ENCODE data around the gene CBL.
A peak's percentile ranks its signal among the peaks of the same experiment; 100 is the strongest.
"Not testable (repeated sequence)": the region's sequence is repeated elsewhere in the genome, so short reads cannot be mapped to it uniquely, and the experiment has no call there.

The CBL gene

GRCh38 chr11:119205574-119206510 is at the start of gene CBL:
Gene CBL, plus strand, starts transcription at chr11:119206339. Its CDS starts 79 bp downstream, at chr11:119206418.
- peak; percentile 96 to 99 (median 97) for DNase-seq

- DNase-seq = no peak
Measured at GRCh38 chr11:119156496-119156895, 49.6 kb upstream of the CBL start.

- DNase-seq = no peak
Measured at GRCh38 chr11:119157063-119157462, 49.1 kb upstream of the CBL start.

- DNase-seq = no peak
Measured at GRCh38 chr11:119158467-119158866, 47.7 kb upstream of the CBL start.

GRCh38 chr11:119160151-119160550 is 46.0 kb upstream of the CBL start:
- no peak for DNase-seq

- DNase-seq = no peak
Measured at GRCh38 chr11:119161871-119162270, 44.3 kb upstream of the CBL start.

- DNase-seq = no peak
Measured at GRCh38 chr11:119166368-119167076, 39.6 kb upstream of the CBL start.

- DNase-seq = not testable (repeated sequence)
Measured at GRCh38 chr11:119167077-119167458, 39.1 kb upstream of the CBL start.

- DNase-seq = no peak
Measured at GRCh38 chr11:119167933-119168332, 38.2 kb upstream of the CBL start.

GRCh38 chr11:119168471-119169281 is 37.5 kb upstream of the CBL start, which contains the start of gene NLRX1:
Gene NLRX1, plus strand, starts transcription at chr11:119168725. Its CDS starts 2,679 bp downstream, at chr11:119171404.
- DNase-seq = peak; percentile 42 to 72 (median 65)

- no peak for DNase-seq
Measured at GRCh38 chr11:119169282-119169719, 36.8 kb upstream of the CBL start.

- no peak for DNase-seq
Measured at GRCh38 chr11:119172513-119172912, 33.6 kb upstream of the CBL start.

GRCh38 chr11:119173453-119173852 is 32.7 kb upstream of the CBL start:
- DNase-seq = no peak

- DNase-seq = no peak
Measured at GRCh38 chr11:119175493-119176077, 30.6 kb upstream of the CBL start.

- no peak for DNase-seq
Measured at GRCh38 chr11:119178166-119178680, 27.9 kb upstream of the CBL start.

- no peak for DNase-seq
Measured at GRCh38 chr11:119179342-119179741, 26.8 kb upstream of the CBL start.

- DNase-seq = no peak
Measured at GRCh38 chr11:119179983-119180382, 26.2 kb upstream of the CBL start.

GRCh38 chr11:119180729-119181676 is 25.1 kb upstream of the CBL start:
- DNase-seq = no peak

GRCh38 chr11:119181677-119182412 is 24.3 kb upstream of the CBL start:
- DNase-seq = no peak

- DNase-seq = not testable (repeated sequence)
Measured at GRCh38 chr11:119184399-119184798, 21.7 kb upstream of the CBL start.

Measured in activated naive CD4-positive, alpha-beta T cell (primary cell).